ENCODE results near the gene SDR42E2. TPM values are rescaled to one million over a fixed set of nuclear protein-coding genes. Genes with fewer than 3 reads are reported as not detected.

The SDR42E2 gene
- total and polyA plus RNA-seq, 2 of the 4 experiments (the other 2 are of a cell fraction), result not detected

DNA sequence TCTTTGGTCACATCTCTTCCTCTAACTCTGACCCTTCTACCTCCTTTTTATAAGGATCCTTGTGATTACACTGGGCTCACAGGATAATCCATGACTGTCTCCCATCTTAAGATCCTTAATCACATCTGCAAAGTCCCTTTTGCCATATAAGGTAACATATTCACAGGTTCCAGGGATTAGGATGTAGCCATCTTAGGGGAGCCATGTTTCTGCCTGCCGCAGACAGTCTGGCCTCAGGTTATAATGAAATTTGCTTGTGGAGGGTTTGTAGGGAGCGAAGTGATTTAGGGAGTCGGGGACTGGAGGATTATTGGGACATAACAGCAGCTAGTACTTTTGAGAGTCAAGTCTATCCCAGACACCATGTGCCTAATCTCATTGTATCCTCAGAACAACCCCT is 51.5 kb downstream of the SDR42E2 start:
- no peak overlapping the region for H2BK15ac ChIP-seq (ENCODE audit: low read depth, low read length)
- no peak overlapping the region for H3K9ac ChIP-seq (ENCODE audit: low read depth, low read length)
- WGBS, 2 experiments (ENCODE audit: extremely low coverage in 2 of 2, insufficient read length in 1 of 2), result no CpG with 5 or more reads among the region's 3 CpGs
- H3K4me2 ChIP-seq (ENCODE audit: low read depth, low read length), result no peak overlapping the region
- no peak overlapping the region for H3K4me3 ChIP-seq (ENCODE audit: insufficient read depth, low read depth, low read length)
- dilution Hi-C loops (cut with HindIII; ENCODE audit: low sequenced_read_pairs, unreplicated experiment), result no loop called here
- H3K56ac ChIP-seq (ENCODE audit: extremely low read depth, insufficient read depth, low read length), result no peak overlapping the region
- no peak overlapping the region for H2AK5ac ChIP-seq (ENCODE audit: low read depth, low read length)
- H2AK9ac ChIP-seq (replicated peaks; ENCODE audit: low read depth, low read length, poor library complexity), result no peak overlapping the region
- H3K27ac ChIP-seq (ENCODE audit: insufficient read depth, low read length), result no peak overlapping the region
- no peak overlapping the region for H4K5ac ChIP-seq (ENCODE audit: low read depth, low read length)
- H4K8ac ChIP-seq (ENCODE audit: low read depth in 2 of 2, low read length in 2 of 2), result no peak overlapping the region
- H3K4ac ChIP-seq (ENCODE audit: low read depth, low read length), result no peak overlapping the region
- H3K18ac ChIP-seq (ENCODE audit: low read depth, low read length), result no peak overlapping the region
- in situ Hi-C loops (cut with MboI; ENCODE audit: low sequenced_read_pairs), result no loop called here
- no TSS peak for BruUV-seq (replicated peaks)
- CTCF ChIA-PET, result interaction anchor here (0.6 kb wide), 1 partner anchor 629 kb away, joined by 3 read pairs; no protein-coding TSS in a partner anchor
- intact Hi-C loops (cut with micrococcal nuclease), result no loop called here
- peaks cover 17% of the 10 kb centered on the region for H3K9me1 ChIP-seq (ENCODE audit: insufficient read depth, low read length)
- H4K20me1 ChIP-seq (ENCODE audit: insufficient read depth, low read length), result peaks cover 48% of the 10 kb centered on the region
- no peak overlapping the region for H2AFZ ChIP-seq (replicated peaks; ENCODE audit: low read length, poor library complexity)
- no peak overlapping the region for H3K14ac ChIP-seq (replicated peaks; ENCODE audit: low read depth, low read length)
- H3K27me3 ChIP-seq (ENCODE audit: control insufficient read depth, insufficient read depth, low read length), result no peaks in the 10 kb centered on the region
- H3K4me1 ChIP-seq (ENCODE audit: control insufficient read depth, insufficient read depth, low read length), result peaks cover 2% of the 10 kb centered on the region; the same call in 1 of the 2 replicates
- ATAC-seq (ENCODE audit: low read depth) (no peak), DNase-seq (no peak)
- H3K23ac ChIP-seq (ENCODE audit: low read depth, low read length), result no peak overlapping the region
- H3K36me3 ChIP-seq (ENCODE audit: control insufficient read depth, insufficient read depth, low read length), result peaks cover 8% of the 10 kb centered on the region
- H4K91ac ChIP-seq (ENCODE audit: insufficient read depth, low read depth, low read length), result no peak overlapping the region
- H3K79me1 ChIP-seq (ENCODE audit: low read depth in 1 of 2, low read length in 2 of 2), result peaks cover 29 to 78% of the 10 kb centered on the region in 2 experiments
- POLR2A ChIA-PET (ENCODE audit: unreplicated experiment), result no interaction called here
- no peaks in the 10 kb centered on the region for H3K9me3 ChIP-seq (ENCODE audit: control insufficient read depth, insufficient read depth, low read length)
- H2BK5ac ChIP-seq (ENCODE audit: low read depth, low read length, poor library complexity, severe bottlenecking), result no peak overlapping the region
- H2BK120ac ChIP-seq (ENCODE audit: low read depth, low read length), result no peak overlapping the region
- H2BK20ac ChIP-seq (ENCODE audit: low read depth, low read length), result no peak overlapping the region
- no peak for TF ChIP-seq MAZ (IDR thresholded peaks at IDR 0.05; ENCODE audit: borderline replicate concordance, low read depth, low read length)
- no peak for TF ChIP-seq MAFK (IDR thresholded peaks at IDR 0.05; ENCODE audit: low read depth, low read length)
- no peak for TF ChIP-seq POLR2A (IDR thresholded peaks at IDR 0.05; ENCODE audit: low read depth, low read length)
- no peak for TF ChIP-seq SMC3 (IDR thresholded peaks at IDR 0.05; ENCODE audit: low read depth, low read length)
- TF ChIP-seq, protein P1, sequence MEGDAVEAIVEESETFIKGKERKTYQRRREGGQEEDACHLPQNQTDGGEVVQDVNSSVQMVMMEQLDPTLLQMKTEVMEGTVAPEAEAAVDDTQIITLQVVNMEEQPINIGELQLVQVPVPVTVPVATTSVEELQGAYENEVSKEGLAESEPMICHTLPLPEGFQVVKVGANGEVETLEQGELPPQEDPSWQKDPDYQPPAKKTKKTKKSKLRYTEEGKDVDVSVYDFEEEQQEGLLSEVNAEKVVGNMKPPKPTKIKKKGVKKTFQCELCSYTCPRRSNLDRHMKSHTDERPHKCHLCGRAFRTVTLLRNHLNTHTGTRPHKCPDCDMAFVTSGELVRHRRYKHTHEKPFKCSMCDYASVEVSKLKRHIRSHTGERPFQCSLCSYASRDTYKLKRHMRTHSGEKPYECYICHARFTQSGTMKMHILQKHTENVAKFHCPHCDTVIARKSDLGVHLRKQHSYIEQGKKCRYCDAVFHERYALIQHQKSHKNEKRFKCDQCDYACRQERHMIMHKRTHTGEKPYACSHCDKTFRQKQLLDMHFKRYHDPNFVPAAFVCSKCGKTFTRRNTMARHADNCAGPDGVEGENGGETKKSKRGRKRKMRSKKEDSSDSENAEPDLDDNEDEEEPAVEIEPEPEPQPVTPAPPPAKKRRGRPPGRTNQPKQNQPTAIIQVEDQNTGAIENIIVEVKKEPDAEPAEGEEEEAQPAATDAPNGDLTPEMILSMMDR (conservative IDR thresholded peaks at IDR 0.05; ENCODE audit: low read depth, low read length), result no peak
- no peak for TF ChIP-seq RCOR1 (IDR thresholded peaks at IDR 0.05; ENCODE audit: insufficient replicate concordance, low read length)
- no peak for TF ChIP-seq CEBPB (IDR thresholded peaks at IDR 0.05; ENCODE audit: low read depth, low read length)
- no peak for TF ChIP-seq NFE2L2 (IDR thresholded peaks at IDR 0.05; ENCODE audit: low read depth, low read length)
- no peak for TF ChIP-seq RFX5 (IDR thresholded peaks at IDR 0.05; ENCODE audit: low read depth, low read length)

All from IMR-90 (cell line).